ENCODE measurements around the gene RETREG3. TPM values are rescaled to one million over a fixed set of nuclear protein-coding genes. Genes with fewer than 3 reads are reported as not detected.

RETREG3 gene
- total and polyA plus RNA-seq, 9 of the 15 experiments (the other 6 are each of a cell fraction or from before 2014, with no cell fraction given) = 4.1 to 39.0 (median 16.9) TPM

DNA sequence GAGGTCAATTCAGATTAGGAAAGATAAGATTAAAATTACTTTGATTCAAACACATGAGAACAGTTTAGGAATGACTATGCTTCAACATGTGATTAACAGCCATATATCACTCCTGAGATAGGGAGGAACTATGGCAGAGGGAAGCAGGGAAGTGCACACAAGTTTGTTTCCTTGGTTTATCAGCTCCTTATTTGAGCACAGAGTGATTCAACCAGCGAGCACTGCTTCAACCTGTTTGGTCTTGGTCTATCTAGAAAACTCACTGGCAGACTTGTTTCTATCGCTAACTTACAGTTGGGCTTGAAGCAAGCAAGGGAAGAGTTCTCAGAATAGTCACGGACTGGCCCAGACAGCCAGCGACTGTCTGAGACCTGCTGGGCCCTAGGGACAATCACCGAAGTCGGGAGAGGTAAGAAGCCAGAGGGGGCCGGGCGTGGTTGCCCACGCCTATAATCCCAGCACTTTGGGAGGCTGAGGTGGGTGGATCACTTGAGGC is 23.8 kb upstream of the RETREG3 start (continued):
- TF ChIP-seq NCOA2 (IDR thresholded peaks at IDR 0.05; ENCODE audit: partially characterized antibody in 2 of 2) (no peak), ZNF212 (CRISPR knock-in tag; IDR thresholded peaks at IDR 0.05) (no peak), RBFOX2 (IDR thresholded peaks at IDR 0.05; ENCODE audit: low read depth, low read length) (0 out of 2 replicates have a peak, but pooled peaks have one; percentile 21), ZKSCAN3 (CRISPR knock-in tag; IDR thresholded peaks at IDR 0.05) (no peak), ARNT (IDR thresholded peaks at IDR 0.05) (peak in 1 of 2 experiments; percentile 81; a peak in 2 of 4 replicates), RBM14 (IDR thresholded peaks at IDR 0.05; ENCODE audit: borderline replicate concordance, insufficient read depth, low read depth, low read length) (no peak), CBX8 (IDR thresholded peaks at IDR 0.05; ENCODE audit: borderline replicate concordance, extremely low read depth, low read depth, low read length, poor library complexity, severe bottlenecking) (no peak), STAT5B (CRISPR knock-in tag; IDR thresholded peaks at IDR 0.05) (no peak), MTA3 (IDR thresholded peaks at IDR 0.05; ENCODE audit: borderline replicate concordance) (peak; percentile 32; the same call in 1 of the 2 replicates), ZBTB17 (CRISPR knock-in tag; IDR thresholded peaks at IDR 0.05) (peak; percentile 94), TRIM24 (IDR thresholded peaks at IDR 0.05) (peak in 1 of 2 experiments; percentile 76; a peak in 3 of 4 replicates), GABPA (tag; conservative IDR thresholded peaks at IDR 0.05; ENCODE audit: low read depth) (peak; percentile 26; the same call in 1 of the 2 replicates), EGR1 (conservative IDR thresholded peaks at IDR 0.05) (peak; percentile 39; the same call in 1 of the 2 replicates), ZC3H8 (IDR thresholded peaks at IDR 0.05) (no peak), LEF1 (IDR thresholded peaks at IDR 0.05) (peak; percentile 83; the same call in 1 of the 2 replicates), DPF2 (IDR thresholded peaks at IDR 0.05) (peak; percentile 76), NR2C2 (CRISPR knock-in tag; IDR thresholded peaks at IDR 0.05) (no peak), NR2C2 (tag; IDR thresholded peaks at IDR 0.05) (peak; percentile 37; the same call in 1 of the 2 replicates)
- TF ChIP-seq, protein P1, sequence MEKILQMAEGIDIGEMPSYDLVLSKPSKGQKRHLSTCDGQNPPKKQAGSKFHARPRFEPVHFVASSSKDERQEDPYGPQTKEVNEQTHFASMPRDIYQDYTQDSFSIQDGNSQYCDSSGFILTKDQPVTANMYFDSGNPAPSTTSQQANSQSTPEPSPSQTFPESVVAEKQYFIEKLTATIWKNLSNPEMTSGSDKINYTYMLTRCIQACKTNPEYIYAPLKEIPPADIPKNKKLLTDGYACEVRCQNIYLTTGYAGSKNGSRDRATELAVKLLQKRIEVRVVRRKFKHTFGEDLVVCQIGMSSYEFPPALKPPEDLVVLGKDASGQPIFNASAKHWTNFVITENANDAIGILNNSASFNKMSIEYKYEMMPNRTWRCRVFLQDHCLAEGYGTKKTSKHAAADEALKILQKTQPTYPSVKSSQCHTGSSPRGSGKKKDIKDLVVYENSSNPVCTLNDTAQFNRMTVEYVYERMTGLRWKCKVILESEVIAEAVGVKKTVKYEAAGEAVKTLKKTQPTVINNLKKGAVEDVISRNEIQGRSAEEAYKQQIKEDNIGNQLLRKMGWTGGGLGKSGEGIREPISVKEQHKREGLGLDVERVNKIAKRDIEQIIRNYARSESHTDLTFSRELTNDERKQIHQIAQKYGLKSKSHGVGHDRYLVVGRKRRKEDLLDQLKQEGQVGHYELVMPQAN (IDR thresholded peaks at IDR 0.05; ENCODE audit: borderline replicate concordance) = no peak
- TF ChIP-seq, protein P2, sequence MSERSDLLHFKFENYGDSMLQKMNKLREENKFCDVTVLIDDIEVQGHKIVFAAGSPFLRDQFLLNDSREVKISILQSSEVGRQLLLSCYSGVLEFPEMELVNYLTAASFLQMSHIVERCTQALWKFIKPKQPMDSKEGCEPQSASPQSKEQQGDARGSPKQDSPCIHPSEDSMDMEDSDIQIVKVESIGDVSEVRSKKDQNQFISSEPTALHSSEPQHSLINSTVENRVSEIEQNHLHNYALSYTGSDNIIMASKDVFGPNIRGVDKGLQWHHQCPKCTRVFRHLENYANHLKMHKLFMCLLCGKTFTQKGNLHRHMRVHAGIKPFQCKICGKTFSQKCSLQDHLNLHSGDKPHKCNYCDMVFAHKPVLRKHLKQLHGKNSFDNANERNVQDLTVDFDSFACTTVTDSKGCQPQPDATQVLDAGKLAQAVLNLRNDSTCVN (CRISPR knock-in tag; IDR thresholded peaks at IDR 0.05) = no peak
- TF ChIP-seq, protein P3, sequence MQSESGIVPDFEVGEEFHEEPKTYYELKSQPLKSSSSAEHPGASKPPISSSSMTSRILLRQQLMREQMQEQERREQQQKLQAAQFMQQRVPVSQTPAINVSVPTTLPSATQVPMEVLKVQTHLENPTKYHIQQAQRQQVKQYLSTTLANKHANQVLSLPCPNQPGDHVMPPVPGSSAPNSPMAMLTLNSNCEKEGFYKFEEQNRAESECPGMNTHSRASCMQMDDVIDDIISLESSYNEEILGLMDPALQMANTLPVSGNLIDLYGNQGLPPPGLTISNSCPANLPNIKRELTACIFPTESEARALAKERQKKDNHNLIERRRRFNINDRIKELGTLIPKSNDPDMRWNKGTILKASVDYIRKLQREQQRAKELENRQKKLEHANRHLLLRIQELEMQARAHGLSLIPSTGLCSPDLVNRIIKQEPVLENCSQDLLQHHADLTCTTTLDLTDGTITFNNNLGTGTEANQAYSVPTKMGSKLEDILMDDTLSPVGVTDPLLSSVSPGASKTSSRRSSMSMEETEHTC (IDR thresholded peaks at IDR 0.05) = 0 out of 2 replicates have a peak, but pooled peaks have one; percentile 38
- TF ChIP-seq, protein P4, sequence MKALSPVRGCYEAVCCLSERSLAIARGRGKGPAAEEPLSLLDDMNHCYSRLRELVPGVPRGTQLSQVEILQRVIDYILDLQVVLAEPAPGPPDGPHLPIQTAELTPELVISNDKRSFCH (CRISPR knock-in tag; IDR thresholded peaks at IDR 0.05) = no peak
- TF ChIP-seq, protein P4 (tag; IDR thresholded peaks at IDR 0.05) = no peak
